ENCODE measurements around the gene FRMPD2.
"Not testable (repeated sequence)": the region's sequence is repeated elsewhere in the genome, so short reads cannot be mapped to it uniquely, and the experiment has no call there.

Gene FRMPD2

GRCh38 chr10:48290286-48290685, 15.8 kb upstream of the FRMPD2 start:
- no peak for DNase-seq (ENCODE audit: low read depth in 2 of 2, low spot score in 1 of 2)

- no peak for DNase-seq (ENCODE audit: low read depth in 2 of 2, low spot score in 1 of 2)
Observed at GRCh38 chr10:48289501-48290238, 15.2 kb upstream of the FRMPD2 start.

DNA sequence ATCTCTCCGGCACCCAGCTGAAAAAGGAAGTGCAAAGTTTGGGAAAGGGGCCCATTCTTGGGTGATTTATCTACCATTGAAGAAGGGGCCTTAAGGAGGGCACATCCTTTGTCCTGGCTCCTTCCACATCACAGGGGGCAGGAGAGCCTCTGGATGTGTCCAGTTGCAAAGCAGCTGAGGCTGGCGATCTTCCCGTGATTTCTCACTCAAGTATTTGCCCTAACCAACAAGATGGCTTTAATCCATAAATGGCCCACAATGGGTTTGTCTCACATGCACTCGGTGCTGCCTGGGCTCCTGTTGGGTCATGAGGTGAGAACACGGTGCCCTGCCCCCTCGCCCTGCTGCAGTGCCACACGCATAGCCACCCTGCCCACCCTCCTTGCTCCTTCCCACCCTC, 14.2 kb upstream of the FRMPD2 start:
- DNase-seq (ENCODE audit: low read depth in 2 of 2, low spot score in 1 of 2) = no peak

DNA sequence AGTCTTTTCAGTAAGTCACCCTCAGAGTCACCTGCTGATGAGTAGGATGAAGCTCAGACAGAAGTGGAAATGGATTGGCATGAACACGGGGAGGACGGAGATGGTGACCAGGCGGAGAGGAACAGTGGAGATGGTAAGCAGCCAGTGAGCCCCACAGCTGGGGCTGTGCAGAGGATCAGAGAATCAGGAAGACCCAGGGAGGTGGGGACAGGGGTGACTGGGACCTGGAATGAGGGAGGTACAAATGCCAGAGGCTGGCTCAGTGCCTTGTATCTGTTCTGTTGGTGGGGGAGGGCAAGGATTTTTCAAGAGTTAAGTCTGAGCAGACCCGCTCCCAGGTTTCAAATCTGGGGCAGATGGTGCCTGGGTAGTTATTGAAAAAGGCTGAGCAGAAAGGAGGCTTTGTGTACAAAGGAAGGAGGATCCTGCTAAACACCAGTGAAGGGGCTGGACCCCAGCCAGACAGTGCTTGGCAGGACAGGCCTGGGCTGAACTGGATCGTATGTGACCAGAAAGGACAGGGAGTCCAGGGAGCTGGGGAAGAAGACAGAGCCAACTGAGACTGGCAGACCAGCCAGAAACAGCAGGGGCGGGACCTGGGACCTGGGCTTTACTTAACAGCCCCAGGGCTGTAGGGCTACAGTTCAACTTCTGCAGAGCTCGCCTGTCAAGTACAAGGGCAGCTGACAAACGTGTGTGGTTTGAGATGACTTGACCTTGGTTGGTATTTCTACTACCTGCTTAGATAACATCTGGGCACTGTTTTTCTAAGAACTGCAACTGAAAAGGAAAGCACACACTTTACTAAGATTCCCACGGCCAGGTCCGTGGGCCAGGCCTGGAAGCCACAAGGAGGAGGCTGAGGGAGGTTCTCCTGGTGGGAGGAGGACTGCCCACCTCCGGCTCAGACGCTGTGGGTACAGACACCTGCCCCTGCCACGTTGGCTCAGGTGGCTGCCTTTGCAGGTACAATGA, 13.2 kb upstream of the FRMPD2 start:
- no peak for DNase-seq (ENCODE audit: low read depth in 2 of 2, low spot score in 1 of 2)

GRCh38 chr10:48286356-48286755, 11.9 kb upstream of the FRMPD2 start:
- no peak for DNase-seq (ENCODE audit: low read depth in 2 of 2, low spot score in 1 of 2)

DNA sequence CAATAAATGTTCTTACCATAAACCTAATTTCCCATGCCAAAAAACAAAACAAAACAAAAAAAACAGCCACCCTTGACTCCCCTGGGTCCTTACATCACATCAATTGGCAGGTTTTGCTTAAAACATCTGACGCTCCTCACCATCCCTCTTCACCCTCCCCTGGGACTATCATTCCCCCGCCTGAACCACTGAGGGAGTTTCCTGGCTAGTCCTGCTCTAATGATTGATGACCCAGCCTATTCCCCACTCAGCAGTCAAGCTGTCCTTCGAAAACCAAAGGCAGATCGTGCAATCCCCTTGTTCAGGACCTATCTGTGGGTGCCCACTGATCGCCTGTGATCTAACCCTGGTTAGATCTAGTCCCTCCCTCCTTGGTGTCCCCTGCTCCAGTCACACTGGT, 11.2 kb upstream of the FRMPD2 start:
- DNase-seq (ENCODE audit: low read depth in 2 of 2, low spot score in 1 of 2) = no peak

- no peak for DNase-seq (ENCODE audit: low read depth in 2 of 2, low spot score in 1 of 2)
Observed at GRCh38 chr10:48284811-48285210, 10.3 kb upstream of the FRMPD2 start.

GRCh38 chr10:48284002-48284546, 9.6 kb upstream of the FRMPD2 start:
- no peak for DNase-seq (ENCODE audit: low read depth in 2 of 2, low spot score in 1 of 2)

DNA sequence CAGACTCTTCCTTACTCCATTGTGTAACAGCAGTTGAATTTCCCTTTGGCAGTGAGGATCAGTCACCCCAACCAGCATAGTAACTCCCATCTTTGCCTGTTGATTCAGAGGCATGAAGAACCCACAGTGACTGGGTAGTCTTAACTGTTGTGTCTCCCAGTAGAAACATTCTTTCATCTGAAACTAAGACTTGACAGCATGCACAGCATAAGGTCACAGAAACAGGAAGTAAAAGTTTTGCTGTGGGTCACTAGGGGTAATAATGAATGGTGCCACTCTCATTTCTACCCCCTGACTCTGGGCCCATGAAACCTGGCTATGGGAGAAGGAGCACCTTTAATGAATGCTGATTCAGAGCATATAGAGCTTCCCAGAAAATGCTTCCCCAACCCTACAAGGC, 8.3 kb upstream of the FRMPD2 start:
- DNase-seq (ENCODE audit: low read depth in 2 of 2, low spot score in 1 of 2) = no peak

- not testable (repeated sequence) for DNase-seq (ENCODE audit: low read depth in 2 of 2, low spot score in 1 of 2)
Observed at GRCh38 chr10:48281697-48282096, 7.2 kb upstream of the FRMPD2 start.

DNA sequence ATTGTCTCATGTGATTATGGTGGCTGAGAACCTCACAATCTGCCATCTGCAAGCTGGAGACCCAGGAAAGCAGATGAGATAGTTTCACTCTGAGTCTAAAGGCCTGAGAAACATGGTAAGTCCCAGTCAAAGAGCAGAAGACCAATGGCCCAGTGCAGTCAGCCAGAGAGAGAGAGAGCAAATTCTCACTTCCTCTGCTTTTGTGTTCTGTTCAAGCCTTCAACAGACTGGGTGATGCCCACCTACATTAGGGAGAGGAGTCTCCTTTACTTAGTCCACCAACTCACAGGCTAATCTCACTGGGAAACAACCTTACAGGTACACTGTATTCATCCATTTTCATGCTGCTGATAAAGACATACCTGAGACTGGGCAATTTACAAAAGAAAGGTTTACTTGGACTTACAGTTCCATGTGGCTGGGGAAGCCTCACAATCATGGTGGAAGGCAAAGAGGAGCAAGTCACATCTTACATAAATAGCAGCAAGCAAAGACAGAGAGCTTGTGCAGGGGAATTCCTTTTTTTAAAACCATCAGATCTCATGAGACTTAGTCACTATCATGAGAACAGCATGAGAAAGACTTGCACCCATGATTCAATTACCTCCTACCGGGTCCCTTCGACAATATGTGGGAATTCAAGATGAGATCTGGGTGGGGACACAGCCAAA, 4.7 kb upstream of the FRMPD2 start:
- DNase-seq (ENCODE audit: low read depth in 2 of 2, low spot score in 1 of 2) = no peak

- no peak for DNase-seq (ENCODE audit: low read depth in 2 of 2, low spot score in 1 of 2)
Observed at GRCh38 chr10:48277093-48277492, 2.6 kb upstream of the FRMPD2 start.

GRCh38 chr10:48273741-48274140, 755 bp downstream of the FRMPD2 start:
- no peak for DNase-seq (ENCODE audit: low read depth in 2 of 2, low spot score in 1 of 2)

GRCh38 chr10:48272682-48273081, 1.8 kb downstream of the FRMPD2 start:
- DNase-seq (ENCODE audit: low read depth in 2 of 2, low spot score in 1 of 2) = no peak

DNA sequence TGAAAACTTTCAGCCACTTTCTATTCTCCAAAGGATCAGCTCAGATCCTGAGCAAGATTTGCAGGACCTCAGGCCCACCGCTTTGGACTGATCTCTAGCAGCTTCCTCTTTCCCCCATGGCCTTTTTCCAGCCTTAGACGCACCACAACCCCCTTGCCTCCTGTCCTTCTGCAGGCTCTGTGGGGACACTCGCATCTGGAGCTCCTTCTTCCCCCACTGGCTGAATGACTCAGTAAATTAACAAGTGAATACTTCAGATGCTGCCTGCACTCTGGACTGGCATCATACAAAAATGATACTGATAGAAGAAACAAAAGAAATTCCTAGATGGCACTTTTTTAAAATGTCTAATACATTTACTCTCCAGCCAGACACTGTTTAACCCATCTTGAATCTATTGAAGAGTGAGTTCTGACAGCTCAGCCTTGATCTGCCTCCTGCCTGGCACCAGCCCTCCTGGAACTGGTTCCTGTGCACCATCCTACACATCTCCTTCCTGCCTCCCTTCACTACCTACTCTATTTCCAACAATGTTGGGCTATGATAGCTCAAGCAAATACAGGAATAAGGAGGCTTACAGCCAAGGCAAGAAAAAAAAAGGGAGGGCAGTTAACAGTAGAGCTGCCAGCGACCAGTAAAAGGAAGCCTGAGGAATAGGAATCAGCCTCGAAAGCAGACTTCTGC, 3.3 kb downstream of the FRMPD2 start:
- DNase-seq (ENCODE audit: low read depth in 2 of 2, low spot score in 1 of 2) = no peak

DNA sequence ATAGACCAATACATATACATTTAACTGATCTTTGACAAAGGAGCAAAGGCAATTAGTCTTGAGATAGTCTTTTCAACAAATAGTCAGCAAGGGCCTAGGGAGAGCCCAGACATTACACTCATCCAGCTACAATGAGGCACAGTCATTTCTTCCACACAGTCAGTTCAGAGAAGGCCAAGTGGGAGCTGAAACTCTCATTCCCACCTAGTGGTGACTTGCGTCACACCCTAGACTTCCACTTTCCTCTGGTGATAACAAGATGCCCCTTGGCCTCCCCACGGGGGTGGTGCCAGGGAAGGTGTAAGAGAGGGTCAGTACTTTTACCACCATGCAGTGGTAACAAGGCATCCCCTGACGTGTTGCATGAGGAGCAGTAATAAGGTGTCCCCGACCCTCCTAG, 8.0 kb downstream of the FRMPD2 start:
- no peak for DNase-seq (ENCODE audit: low read depth in 2 of 2, low spot score in 1 of 2)

DNA sequence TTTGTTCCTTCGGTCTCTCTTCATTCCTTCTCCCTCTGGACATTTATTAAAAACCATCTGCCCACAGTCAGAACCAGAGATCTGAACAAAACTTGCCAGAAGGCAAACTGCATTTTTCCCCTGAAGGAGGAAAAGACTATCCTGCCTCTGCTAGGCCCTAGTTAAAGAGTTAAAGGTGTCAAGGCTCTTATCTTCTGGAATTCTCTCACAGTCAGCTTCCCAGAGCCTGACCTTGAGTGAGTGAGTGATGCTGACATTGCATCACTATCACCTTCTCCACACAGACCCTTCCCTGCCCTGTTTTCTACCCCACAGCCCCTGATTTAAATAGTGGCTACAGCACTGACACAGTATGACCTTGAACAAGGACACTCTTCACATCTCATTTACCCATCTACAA, 16.4 kb downstream of the FRMPD2 start:
- DNase-seq (ENCODE audit: low read depth in 2 of 2, low spot score in 1 of 2) = no peak

GRCh38 chr10:48257407-48257961, 17.0 kb downstream of the FRMPD2 start:
- no peak for DNase-seq (ENCODE audit: low read depth in 2 of 2, low spot score in 1 of 2)

GRCh38 chr10:48255722-48256121, 18.8 kb downstream of the FRMPD2 start:
- no peak for DNase-seq (ENCODE audit: low read depth in 2 of 2, low spot score in 1 of 2)

DNA sequence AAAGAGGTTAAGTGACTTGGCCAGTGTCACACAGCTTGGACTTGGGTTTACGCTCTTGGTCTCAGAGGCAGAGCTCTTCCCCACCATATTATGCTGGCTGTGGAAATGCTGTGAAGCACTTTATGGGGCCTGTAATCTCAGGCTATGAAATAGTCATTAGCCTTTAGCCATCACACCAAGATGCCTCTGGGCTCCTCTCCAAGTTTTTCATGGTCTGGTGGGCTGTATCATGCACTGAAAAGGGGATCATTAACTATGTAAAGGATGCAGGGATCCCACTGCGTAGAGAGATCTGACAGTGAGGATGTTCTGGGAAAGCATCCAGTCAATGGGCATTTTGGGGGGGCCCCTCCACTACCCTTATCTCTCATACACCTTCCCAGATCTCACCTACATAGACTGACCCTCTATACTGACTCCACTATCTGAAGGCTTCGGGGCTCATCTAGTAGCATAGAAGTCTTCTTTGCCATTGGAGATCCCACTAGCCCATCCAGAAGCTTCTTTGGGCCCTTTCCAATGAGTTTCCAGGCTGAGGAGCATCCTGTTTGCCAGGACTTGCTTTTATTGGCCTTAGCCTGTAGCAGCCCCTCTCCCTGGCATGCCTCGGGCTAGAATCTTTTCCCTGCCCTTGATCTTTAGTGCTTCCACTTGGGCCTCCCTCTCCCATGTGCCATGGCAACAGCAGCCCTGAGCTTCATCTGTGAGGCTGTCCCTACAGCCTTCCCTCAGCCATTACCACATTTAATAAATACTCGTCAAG, 19.6 kb downstream of the FRMPD2 start:
- DNase-seq (ENCODE audit: low read depth in 2 of 2, low spot score in 1 of 2) = no peak

Measured in stimulated activated CD8-positive, alpha-beta memory T cell treated with anti-CD3 and anti-CD28 coated beads, Interleukin-4, amount 100 ng/mL, for 4 hours (primary cell).